Activated CD4-positive, alpha-beta T cell treated with anti-CD3 and anti-CD28 coated beads, Interleukin-2, amount 50 U/mL, for 24 hours (primary cell): ENCODE measurements around the gene PIEZO2.

Source experiments
- DNase-seq, 2 donors: peaks; one replicate each; pipeline ENCODE4 v3.0.0-alpha.2; 2020; ENCODE audit warnings: low read depth in 1 of 2, low spot score in 1 of 2

PIEZO2 gene

DNA sequence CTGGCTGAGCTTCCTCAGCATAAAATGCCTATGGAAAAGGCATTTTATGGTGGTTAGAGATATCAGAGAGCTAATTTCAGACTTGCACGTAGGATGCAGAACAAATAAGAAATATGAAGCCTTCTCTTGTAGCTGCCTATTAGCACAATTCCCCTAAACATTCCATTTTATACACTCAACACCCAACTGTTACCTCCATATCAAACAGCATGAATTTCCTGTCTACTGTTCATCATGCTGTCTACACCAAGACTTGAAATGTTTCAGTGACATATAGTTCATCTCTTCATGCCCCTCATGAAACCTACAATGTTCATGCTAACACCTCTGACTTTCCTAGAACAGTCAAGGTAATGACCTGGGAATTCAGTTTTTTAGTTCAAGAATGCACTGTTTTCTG is 249.9 kb downstream of the PIEZO2 start:
- DNase-seq: no peak

DNA sequence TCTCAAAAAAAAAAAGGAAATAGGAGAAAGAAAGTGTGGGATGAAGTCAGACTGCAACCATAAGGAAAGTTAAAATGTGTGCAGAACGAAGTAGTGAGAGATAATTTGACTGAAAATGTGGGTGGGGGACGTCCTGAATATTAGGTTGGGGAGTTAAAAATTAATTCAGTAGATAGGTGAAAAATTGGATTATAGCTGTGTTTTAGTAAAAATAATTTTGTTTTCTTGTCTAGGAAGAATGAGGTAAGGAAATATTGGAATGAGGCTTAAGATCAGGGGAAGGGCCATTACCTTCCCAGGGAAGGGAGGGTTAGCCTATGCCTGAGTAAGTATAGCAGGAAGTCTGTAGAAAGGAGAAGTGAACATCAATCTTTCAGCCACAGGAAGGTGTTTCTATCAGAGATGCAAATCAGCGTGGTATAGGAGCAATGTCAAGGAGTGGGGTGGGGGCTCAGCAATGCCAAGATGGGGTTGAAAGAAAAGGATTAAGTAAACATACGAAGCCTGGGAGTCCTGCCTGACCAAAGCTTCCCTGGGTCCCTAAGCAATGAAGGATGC is 250.9 kb downstream of the PIEZO2 start:
- DNase-seq: no peak

DNA sequence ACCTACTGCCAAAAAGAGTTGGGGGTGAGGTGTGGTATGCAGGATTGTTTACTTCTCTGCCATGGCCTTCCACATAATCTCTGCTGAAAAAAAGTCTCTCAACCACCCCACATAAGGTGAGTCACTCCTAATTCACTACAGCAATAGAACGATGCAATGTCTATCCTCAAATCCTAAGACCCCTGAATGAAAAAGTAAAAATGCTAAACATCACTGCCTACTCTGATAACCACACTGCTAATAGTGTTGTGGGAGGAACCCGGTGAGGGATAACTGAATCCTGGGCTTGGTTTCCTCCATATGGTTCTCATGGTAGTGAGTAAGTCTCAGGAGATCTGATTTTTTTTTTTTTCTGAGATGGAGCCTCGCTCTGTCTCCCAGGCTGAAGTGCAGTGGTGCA is 252.5 kb downstream of the PIEZO2 start:
- DNase-seq: no peak

DNA sequence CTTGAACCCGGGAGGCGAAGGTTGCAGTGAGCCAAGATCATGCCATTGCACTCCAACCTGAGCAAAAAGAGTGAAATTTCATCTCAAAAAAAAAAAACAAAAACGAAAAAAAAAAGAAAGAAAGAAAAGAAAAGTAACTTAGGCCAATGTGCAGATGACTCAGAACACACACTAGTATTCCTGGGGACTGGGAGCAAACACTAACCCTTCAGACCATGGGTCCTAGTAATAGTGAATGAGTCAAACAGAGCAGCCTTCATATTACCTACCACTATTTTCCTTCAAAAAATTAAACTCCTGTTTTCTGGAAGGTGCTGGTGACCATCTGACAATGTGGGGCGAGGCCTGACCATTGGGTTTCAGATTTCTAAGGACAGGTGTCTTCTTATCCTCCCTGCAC is 253.4 kb downstream of the PIEZO2 start:
- DNase-seq: no peak

DNA sequence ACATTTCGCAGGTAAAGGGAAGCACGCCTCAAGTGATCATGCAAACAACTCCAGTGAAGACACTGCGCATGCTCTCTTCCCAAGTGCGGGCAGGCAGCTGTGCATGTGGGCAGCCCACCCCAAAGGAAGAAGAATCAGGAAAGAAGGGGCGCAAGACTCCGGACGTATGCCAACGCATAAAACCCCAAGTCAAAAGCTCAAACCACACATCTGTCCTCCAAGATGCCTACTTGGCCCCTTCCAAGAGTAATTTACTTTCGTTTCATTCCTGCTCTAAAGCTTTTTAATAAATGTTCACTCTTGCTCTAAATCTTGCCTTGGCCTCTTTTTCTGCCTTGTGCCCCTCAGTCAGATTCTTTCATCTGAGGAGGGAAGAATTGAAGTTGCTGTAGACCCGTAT is 254.9 kb downstream of the PIEZO2 start:
- DNase-seq: no peak

DNA sequence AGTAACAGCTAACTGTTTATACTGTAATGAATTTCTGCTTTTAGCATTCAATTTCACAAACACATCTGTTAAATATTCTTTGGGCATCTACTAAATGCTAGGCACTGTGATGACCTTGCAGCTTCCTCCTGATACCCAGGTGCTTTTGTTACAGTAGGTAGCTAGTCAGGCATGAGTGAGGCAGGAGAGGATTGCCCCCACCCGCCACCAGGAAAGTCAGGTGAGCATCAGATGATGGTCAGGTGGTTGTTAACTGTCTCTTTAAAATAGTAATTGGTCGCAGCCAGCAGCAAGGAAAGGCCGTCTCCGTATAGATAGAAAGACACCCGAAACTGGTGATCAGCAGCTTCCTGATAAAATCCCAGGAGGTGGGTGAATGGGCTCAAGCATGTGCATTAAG is 255.6 kb downstream of the PIEZO2 start:
- DNase-seq: no peak

DNA sequence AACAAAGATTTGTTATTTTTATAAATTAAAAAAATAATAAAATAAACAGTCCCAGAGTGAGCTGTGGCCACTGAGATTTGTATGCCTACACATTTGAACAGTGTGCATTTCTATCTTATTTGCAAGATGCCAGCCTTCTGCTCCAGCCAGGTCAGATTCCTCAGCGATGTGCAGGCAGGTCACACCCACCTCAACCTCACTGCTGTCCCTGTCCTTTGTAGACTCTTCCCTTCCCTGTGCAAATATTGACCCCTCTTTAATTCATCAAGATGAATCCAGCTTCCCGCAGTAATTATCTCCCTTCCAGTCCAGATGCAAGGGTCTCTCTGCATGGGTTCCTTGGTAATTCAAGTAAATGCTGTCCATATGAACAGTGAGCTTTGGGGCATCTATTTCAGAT is 256.2 kb downstream of the PIEZO2 start:
- DNase-seq: no peak

DNA sequence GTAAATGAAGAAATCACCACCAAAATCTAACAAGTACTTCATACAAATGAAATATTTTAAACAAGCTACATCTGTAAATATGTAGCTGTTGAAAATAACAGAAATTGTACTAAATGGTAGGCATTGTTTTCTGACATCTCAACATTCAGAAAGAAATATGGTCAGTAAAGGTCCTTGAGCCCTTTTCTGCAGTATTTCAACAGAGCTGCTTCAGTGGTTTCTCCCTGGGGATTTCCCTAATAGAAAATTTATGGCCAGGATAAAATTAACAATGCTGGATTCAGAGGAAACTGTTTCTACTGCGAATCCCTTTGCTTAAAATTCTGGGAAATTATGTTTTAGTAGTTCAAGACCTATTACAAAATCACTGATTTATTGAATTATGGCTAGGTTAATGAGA is 256.6 kb downstream of the PIEZO2 start:
- no peak for DNase-seq

DNA sequence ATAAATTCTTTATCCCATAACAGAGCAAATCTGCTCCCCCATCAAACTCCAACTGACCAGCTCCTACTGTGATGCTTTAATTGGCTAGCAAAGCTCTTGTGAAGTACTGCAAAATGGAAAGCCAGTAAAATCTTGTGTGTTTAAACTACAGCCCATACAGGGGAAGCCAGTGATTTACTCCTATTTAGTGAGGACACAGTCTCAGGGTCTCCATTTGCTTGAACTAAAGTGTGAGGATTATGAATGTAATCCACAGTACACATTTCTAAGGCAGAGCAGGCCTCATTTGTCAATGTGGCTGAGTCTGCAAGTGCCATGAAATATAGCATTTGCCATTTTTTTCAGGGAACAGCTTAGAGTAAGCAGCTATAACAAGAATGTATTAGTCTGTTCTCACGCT is 259.3 kb downstream of the PIEZO2 start:
- DNase-seq: no peak

DNA sequence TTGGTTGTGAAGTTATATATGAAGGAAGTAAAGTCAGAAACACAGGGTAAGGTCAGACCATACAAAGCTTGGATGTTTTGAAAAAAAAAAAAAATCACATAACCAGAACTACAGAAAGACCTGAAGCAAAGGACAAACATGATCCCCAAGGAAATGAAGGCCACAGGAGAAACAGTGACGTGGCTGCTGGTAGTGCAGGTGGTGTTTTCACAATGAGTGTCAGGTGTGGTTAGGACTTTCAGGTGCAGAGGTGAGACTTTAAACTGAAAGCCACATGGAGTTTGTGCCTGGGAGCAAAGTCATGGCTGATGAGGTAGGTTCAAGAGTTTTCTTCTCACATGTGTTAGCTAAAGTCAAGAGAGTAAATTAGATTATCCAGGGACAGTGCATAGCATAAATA is 270.7 kb downstream of the PIEZO2 start:
- DNase-seq: no peak

DNA sequence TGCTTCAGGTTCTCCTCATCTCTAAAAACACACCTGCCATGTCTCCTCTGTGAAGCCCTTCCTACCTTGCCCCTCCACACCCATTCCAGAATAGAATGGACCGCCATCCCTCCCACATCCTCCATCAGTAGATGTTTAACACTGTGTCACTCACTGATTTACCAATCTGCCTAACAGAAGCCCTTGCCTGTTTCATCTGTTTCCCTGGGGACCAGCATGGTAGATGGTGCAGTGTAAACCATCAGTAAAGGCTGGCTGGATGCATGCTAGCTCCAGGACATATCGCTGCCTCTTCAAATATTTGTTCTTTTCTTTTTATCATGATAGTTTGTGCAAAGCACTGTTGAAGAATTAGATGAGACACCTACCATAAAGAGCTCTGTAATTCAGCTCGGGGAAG is 271.4 kb downstream of the PIEZO2 start:
- no peak for DNase-seq

DNA sequence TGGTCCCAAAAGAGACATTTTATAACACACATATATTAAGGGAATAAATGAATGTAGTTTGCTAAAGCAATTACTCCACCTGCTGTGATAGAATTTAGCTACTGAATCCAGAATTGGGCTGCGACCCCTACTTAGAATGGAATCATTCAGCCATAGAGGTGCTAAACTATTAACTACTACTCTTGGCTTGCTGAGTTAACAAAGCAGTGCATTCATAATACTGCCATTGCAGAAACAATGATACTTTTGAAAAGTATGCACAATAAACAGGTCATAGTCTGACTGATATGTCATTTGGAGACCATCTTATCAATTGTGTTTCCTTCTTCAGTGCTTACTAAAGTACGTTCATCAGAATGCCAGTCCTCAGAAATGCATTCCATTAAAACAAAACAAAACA is 273.6 kb downstream of the PIEZO2 start:
- DNase-seq: no peak

DNA sequence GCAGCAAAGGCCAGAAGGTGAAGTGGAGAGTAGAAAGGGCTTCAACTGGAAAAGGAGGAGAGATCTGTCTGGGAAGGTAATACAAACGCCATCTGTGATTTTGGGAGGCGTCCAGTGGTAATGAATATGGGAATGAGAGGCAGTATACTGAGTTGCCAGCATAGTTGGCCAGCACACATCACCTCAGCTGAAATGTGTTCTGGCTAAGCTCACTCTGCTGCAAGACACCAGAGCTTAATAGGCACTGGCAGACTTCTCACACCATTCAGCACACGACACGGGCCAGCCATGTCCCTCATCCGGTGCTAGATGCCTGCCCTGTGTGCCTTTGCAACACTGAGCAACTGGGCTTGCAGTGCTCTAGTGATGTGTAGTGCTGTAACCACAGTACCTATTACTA is 277.1 kb downstream of the PIEZO2 start:
- no peak for DNase-seq

DNA sequence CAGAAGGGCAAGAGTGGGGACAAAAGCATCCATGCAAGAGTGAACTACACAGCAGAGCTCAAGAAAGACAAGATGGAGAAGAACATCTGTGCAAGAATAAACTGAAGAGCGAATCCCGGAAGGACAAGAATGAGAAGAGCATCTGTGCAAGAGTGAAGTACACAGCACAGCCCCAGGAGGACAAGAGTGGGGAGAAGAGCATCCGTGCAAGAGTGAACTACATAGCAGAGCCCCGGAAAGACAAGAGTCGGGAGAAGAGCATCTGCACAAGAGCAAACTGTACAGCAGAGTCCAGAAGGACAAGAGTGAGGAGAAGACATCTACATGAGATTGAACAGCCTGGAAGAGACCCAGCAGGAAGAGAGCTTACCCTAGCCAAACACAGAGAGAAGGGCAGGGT is 284.6 kb downstream of the PIEZO2 start:
- DNase-seq: no peak

DNA sequence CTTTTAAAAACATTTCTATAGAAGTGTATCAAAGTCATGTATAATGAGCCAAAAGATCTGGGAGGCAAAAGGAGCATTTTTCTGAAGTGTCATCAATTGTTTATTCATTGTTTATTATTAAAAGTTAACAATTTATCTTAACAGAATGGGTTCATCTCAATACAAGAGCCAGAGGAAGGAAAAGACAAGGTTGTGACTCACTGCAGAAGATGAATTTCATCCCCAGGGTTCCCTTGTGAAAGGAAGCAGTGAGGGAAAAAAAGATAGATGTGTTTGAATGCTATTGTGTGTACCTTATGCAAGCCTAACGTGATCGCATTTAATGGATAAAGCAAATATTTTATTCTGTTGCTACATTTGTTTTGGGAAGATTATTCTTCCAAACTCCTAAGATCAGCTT is 286.3 kb downstream of the PIEZO2 start:
- DNase-seq: no peak

DNA sequence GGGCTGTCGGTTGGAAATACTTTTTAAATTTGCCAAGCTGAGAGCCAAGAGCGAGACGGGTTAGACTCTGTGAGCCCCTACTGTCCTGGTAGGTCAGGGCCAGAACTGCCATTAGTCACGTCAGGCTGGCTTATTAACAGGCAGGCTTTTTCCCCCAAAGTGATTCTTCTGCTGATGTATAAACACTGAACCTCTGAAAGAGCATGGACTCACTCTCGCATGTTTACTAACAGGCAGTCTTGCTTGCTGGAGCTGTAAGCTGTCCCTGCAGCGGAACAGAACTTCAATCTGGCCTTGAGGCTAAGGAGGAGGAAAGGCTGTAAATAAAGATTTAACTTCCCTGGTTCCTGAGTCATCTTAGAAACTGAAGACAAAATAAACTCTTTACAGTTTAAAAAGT is 288.4 kb downstream of the PIEZO2 start:
- no peak for DNase-seq

DNA sequence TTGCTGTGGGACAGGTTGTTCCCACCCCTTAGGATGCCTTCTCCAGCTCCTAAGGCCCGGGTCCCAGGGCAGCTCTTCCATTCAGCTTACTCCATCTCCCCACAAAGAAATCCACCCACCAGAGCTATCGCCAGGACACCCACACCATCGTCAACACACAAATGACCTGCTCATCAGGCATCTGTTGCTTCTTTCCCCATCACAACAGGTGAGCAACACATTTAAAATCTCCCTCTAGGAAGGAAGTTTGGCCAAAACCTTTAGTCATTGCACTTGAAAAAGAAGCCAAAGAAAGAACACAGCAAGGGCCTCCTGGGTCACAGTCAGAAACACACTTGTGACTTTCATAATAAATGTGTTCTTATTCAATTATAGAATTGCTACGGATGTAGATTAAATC is 289.0 kb downstream of the PIEZO2 start:
- DNase-seq: no peak

DNA sequence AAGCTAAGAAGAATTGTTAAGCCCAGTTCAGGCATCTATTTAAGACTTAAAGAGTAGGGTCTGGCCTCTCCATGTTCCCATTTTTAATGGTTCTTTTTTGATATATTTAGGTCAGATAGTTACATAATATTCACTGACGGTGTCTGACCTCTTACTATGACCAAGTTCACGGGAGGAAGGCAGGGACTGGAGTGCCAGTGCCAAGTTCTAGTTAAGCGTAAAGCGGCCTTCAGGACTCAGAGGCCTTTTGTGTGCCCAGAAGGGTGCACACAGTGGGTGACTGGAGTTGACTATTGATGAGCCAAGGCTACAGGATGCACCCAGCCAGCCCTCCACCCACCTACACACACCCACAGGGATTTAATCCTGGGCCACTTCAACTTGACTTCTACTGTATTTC is 290.9 kb downstream of the PIEZO2 start:
- no peak for DNase-seq

DNA sequence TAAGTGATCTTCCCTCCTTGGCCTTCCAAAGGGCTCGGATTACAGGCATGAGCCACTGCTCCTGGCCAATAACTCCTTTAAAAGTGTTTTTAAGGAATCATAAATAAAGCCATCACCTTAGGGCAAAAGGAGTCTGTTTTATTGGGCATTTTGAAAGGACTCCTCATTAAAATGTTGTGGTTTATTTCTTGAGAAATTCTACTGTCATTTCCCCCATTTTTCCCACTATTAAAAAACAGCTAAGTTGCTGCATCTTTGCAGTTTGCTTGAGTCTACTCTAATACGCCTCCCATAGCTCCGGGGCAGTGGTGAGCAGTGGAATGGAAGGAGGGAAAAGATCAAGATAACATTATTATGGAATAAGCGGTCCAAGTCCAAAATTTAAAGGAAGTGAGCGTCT is 293.2 kb downstream of the PIEZO2 start:
- no peak for DNase-seq

DNA sequence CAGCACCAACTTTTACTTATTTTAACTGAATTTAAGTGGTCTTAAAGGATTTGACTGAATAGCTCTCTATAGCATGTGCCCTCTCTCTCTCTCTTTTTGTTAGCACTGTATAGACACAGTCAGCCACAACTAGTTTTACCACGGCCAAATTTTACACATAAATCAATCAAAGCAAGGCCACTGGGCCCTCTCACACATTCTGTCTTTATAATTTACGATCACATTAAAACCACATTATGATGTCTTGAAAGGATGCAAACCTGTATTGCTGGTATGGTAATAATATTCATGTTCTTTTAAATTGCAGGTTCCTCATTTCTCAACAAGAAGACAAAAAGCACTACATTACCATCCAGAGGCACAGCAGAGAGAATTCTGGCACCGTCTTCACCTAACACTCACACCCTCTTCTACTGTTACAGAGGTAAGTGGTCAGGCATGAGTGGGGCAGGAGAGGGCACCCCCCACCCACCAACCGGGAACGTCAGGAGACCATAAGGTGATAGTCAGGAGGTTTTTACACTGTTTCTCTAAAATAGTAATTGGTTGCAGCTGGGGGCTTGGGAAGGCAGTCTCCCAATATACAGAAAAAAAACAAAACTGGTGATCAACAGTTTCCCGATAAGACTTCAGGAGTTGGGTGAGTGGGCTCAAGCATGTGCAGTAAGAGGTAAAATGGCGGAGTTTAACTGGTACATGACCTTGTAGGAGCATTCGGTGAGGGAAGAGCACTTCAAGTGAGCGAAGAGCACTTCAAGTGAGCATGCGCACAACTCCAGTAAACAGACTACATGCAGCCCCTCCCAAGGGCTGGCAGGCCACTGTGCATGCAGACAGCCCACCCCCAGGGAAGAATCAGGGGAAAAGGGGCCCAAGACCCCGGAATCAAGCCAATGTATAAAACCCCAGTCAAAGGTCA is 296.7 kb downstream of the PIEZO2 start:
- no peak for DNase-seq

DNA sequence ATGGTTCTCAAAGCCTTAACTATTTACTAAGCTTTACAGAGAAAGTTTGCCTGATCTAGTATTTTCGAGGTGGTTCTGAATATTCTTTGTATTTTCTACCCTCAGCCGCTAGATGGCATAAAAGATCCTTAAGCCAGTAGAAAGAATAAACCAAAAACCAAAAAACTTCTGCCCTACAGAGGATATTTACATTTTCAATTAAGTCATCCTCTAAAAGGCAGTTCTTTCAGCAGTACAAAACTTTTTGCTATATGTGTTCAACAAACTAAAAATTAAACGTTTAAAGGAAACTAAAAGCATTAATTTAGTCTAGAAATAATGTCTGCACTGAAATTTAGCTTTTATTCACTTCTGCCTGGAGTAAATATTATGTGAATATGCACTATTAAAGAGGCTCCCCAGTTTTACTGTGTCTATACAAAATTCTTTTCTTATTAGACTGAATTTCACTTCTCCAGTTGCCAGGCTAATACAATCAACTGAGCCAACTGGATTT is 297.5 kb downstream of the PIEZO2 start:
- no peak for DNase-seq

DNA sequence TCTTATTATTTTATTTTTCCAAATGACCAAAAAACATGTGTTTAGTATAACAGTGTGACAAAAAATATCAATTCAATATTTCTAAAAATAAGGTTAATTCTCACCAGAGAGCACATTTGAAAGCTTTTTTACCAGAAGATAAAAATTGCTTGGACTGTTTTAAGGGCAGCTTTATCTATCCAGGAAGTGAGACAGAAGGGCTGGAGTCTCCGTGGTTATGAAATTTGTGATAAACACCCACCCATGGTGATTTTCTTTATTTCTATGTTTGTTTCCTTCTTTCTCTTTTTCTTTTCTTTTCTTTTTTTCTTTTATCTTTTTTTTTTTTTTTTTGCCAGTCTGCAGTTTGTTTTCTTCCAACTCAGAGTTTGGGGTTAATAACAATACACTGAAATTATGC is 298.5 kb downstream of the PIEZO2 start:
- no peak for DNase-seq

DNA sequence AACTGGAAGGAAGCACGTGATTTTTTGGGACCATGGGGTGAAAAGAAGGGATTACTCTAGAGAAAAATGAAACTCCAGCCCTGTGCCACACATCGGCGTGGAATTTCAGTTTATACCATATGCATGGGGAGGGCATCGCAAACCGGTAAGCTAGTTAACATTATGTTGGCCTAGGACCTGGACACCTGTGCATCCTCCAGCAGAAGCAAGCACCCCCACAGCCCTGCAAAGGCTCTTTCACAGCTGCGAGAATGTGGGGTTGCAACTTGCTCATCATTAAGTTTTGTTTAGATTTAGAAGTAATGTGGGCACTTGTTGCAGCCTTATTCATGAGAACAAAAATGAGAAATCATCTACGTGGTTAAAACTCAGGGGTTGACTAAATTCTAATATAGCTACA is 299.2 kb downstream of the PIEZO2 start:
- no peak for DNase-seq
